Suppressor macrophage treated with lipopolysaccharide for 1 hour (primary cell): ENCODE results near the gene RASAL1.

Experiments used
- DNase-seq, 3 donors: peaks; one replicate each; pipeline ENCODE4 v3.0.0-alpha.2; 2020 to 2022

RASAL1 gene

GRCh38 chr12:113093409-113094101 is 42.0 kb downstream of the RASAL1 start:
- DNase-seq, result no peak

DNA sequence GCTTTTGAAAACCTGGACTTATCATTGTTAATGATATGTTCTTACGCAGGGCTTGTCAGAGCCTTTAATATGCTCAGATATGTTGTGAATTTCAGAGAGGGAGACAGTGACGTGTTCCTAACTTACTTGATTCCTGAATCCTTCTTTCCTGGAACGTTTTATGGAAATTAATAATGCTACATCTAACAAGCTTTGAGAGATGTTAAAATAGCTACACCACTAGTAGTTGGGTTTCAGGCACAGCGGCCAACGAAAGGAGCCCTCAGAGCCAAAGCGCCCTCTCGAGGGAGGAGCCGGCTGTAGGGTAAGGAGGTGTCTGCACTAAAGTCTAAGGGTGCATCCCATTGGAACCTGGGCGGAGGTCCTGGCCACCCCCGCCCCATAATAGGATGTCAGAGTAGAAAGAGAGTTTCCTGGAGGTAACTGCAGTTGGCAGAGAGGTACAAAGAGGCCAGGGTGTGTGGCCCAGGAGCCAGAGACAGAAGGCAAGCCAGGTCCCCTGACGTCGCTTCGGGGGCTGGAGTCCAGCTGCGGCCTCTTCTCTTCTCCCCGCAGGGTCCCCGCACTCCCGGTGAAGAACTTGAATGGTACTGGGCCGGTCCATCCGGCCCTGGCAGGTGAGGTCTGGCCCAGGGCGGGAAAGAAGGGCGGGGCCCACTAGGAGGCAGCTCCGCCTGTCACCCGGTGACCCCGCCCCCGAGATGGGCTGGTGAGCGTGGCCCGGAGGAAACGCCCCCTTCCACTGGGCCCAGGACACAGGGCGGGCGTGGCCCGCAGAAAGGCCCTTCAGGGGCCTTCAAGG is 42.8 kb downstream of the RASAL1 start:
- peak; percentile 52 to 76 (median 61) for DNase-seq

DNA sequence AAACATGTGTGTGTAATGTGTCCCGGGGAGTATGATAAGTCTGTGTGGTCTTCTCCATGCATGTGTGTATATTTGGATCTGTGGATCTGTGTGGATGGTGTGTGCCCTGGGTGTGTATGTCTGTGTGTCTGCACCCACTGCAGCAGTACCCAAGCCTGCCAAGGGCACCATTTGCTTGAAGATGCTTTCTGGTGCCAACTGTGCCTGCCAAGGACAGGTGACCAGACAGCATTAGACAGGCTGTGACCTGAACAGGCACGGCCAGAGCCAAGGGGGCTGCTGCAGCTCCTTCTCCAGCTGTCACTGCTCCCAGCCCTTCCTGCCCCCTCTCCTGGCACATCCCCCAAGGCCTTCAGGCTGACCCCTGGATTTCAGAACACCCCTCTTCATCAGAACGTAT is 44.1 kb downstream of the RASAL1 start:
- DNase-seq, result no peak

GRCh38 chr12:113090740-113091139 is 44.8 kb downstream of the RASAL1 start:
- no peak for DNase-seq

DNA sequence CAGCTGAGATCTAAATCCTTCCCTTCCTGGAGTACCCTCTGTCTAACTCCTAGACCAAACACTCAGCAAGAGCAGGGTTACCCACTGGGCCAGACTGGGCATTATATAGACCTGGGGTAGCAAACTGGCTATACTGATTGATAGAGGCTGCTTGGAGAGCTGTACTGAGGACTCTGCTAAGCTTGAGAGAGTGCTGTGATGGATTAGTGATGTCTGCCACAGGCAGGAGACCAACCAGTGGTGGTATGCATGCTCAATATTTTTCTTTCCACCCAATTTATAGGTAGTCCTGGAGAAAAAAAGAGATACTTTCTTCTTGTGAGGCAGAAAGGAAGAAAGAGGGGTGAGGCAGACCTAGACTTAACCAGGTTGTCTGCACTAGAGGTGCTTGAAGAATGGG is 45.7 kb downstream of the RASAL1 start:
- no peak for DNase-seq

GRCh38 chr12:113088971-113089756 is 46.4 kb downstream of the RASAL1 start:
- DNase-seq, result no peak

GRCh38 chr12:113088037-113088436 is 47.5 kb downstream of the RASAL1 start:
- DNase-seq, result no peak

- no peak for DNase-seq
These were observed 48.4 kb downstream of the RASAL1 start for GRCh38 chr12:113087193-113087592.

GRCh38 chr12:113086249-113087164 is 49.1 kb downstream of the RASAL1 start:
- DNase-seq, result no peak

DNA sequence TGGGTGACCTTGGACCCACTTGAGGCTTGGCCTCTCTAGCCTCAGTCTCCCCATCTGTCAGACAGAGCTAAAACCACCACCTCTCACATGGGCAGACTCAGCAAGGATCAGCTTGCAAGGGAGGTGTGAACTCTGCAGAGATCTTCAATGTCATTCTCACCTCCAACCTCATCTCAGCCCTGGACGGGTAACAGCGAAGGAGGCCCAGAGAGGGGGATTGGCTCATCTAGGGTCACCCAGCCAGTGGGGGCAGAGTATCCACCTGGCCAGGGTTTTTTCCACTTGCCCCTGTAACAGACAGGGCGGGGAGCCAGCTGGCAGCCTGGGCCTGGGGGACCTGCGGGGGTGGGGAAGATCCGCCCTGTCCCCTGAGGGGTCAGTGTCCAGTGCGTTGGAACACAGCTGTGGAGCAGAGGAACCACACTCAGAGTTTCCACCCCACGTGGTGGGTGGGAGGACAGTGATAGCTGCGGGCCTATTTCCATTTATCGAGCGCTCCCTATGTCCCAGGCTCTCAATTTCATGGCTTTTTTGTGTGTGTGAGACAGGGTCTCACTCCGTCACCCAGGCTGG is 51.6 kb downstream of the RASAL1 start:
- DNase-seq, result no peak

DNA sequence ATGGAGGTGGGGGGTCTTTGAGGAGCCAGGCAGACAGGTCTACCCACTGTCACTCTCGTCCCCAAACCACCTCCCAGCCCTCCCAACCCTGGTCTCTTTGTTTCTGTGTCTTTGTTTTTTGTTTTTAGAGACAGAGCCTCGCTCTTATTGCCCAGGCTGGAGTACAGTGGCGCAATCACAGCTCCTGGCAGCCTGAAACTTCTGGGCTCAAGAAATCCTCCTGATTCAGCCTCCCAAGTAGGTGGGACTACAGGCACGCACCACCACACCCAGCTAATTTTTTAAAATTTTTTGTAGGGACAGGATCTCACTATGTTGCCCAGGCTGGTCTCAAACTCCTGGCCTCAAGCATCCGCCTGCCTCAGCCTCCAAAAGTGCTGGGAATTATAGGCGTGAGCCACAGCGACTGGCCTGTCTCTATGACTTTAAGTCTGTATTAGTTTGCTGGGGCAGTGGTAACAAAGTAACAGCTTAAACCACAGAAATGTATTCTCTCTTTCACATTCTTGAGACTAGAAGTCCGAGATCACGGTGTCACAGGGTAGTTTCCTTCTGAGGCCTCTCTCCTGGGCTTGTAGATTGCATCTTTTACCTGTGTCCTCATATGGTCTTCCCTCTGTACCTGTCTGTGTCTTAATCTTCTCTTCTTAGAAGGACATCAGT is 52.9 kb downstream of the RASAL1 start:
- no peak for DNase-seq

DNA sequence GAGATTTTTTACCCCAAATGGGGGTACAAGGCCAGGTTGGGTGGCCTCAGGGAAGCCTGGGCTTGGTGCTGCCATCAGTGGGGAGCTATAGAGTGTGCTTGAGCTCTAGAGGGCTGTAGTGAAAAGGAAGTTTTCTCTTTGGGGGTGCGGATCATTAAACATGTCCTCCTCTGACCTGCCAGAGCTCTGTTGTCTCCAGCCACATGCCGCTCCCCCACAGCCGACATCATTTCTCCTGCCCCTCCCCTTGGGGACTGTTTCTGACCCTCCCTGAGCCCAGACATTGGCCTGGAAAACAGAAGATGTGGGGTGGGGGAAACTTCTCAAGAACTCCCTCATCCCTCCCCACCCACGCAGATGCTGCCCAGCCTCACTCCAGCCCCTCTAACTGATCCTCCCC is 53.7 kb downstream of the RASAL1 start:
- peak; percentile 48 to 73 (median 72) for DNase-seq

- no peak for DNase-seq
These were observed 57.7 kb downstream of the RASAL1 start for GRCh38 chr12:113077859-113078255.

DNA sequence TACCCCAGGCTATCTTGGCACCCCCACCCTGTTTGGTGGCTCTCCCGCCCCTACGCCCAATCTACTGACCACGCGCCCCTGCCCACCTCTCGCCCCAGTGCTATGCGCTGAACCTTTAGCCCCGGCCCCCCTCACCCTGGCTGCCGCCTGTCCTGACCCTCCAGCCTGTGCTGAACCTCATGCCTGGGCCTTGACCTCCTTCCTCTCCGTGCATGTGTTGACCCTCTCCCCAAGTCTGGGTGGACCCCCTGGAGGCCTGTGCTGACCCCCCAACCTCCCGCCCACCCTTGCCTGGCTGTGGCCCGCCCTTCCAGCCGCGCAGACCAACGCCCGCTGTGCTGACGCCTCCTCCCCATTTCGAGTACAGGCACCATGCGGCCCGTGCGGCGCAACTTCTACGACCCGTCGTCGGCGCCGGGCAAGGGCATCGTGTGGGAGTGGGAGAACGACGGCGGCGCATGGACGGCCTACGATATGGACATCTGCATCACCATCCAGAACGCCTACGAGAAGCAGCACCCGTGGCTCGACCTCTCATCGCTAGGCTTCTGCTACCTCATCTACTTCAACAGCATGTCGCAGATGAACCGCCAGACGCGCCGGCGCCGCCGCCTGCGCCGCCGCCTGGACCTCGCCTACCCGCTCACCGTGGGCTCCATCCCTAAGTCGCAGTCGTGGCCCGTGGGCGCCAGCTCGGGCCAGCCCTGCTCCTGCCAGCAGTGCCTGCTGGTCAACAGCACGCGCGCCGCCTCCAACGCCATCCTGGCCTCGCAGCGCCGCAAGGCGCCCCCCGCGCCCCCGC is 58.3 kb downstream of the RASAL1 start:
- peak in 1 of 3 donors; percentile 36 for DNase-seq

- DNase-seq, result no peak
These were observed 60.4 kb downstream of the RASAL1 start for GRCh38 chr12:113075137-113075683.

GRCh38 chr12:113073586-113073985 is 62.0 kb downstream of the RASAL1 start:
- no peak for DNase-seq

DNA sequence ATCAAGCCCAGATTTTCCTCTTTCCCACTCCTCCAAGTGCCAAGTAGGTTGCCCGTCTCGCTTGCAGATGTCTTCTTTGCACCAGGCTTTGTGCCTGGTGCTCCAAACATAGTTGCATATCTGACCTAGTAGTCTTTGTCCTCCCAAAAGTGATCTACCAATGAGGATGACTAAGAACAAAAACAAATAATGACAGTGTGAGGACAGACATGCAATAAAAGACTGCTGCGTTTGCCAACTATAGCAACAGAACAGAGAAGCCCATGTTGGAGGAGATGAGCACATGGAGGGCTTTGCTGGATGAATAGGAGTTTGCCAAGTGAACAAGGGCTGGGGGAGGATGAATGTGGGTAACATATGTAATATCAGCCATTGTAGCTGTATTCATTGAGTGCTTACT is 63.4 kb downstream of the RASAL1 start:
- DNase-seq, result no peak

- DNase-seq, result no peak
These were observed 64.1 kb downstream of the RASAL1 start for GRCh38 chr12:113071135-113072112.
